Central memory CD8-positive, alpha-beta T cell (primary cell): ENCODE measurements around the gene YARS1.

Experiments
- ATAC-seq: fragments of 150-1000 bp; cut with Tn5 transposase; replicated peaks from 2 replicates; pipeline ENCODE4 v1.10.0; 2022; ENCODE audit warnings: mild to moderate bottlenecking, moderate FRiP score, moderate number of reproducible peaks; ENCODE audit not compliant: poor library complexity, severe bottlenecking; ENCODE audit errors: extremely low read depth
- DNase-seq, 2 donors: peaks; one replicate each; pipeline ENCODE4 v3.0.0; 2021; ENCODE audit warnings: low spot score in 2 of 2
- H3K27ac Mint-ChIP-seq: one replicate; pipeline ENCODE4 v1.8.0; 2022; ENCODE audit warnings: low read depth, mild to moderate bottlenecking, moderate library complexity, mixed read lengths
- H3K27me3 Mint-ChIP-seq: one replicate; pipeline ENCODE4 v1.8.0; 2022; ENCODE audit warnings: mixed read lengths
- H3K36me3 Mint-ChIP-seq: one replicate; pipeline ENCODE4 v1.8.0; 2022; ENCODE audit warnings: mild to moderate bottlenecking, moderate library complexity, mixed read lengths; ENCODE audit not compliant: insufficient read depth
- H3K4me1 Mint-ChIP-seq: one replicate; pipeline ENCODE4 v1.8.0; 2022; ENCODE audit warnings: mixed read lengths
- H3K4me3 Mint-ChIP-seq: one replicate; pipeline ENCODE4 v1.8.0; 2022; ENCODE audit warnings: mild to moderate bottlenecking, moderate library complexity, mixed read lengths
- H3K9me3 Mint-ChIP-seq: one replicate; pipeline ENCODE4 v1.8.0; 2022; ENCODE audit warnings: mixed read lengths

The YARS1 gene

GRCh38 chr1:32772281-32773017, 44.7 kb downstream of the YARS1 start:
- H3K27me3 Mint-ChIP-seq = no peaks in the 10 kb centered on the region
- H3K36me3 Mint-ChIP-seq = peaks cover 14% of the 10 kb centered on the region
- ATAC-seq (no peak), DNase-seq (no peak)
- H3K4me3 Mint-ChIP-seq = no peak overlapping the region
- peaks cover 16% of the 10 kb centered on the region for H3K4me1 Mint-ChIP-seq
- no peaks in the 10 kb centered on the region for H3K9me3 Mint-ChIP-seq
- H3K27ac Mint-ChIP-seq = no peak overlapping the region

- Mint-ChIP-seq H3K27me3 (no peaks in the 10 kb centered on the region), H3K4me3 (no peak overlapping the region), H3K4me1 (peaks cover 16% of the 10 kb centered on the region), H3K36me3 (peaks cover 11% of the 10 kb centered on the region), H3K9me3 (no peaks in the 10 kb centered on the region), H3K27ac (no peak overlapping the region)
- no peak for ATAC-seq
- no peak for DNase-seq
Measured at GRCh38 chr1:32771561-32772280, 45.4 kb downstream of the YARS1 start.

GRCh38 chr1:32770741-32771548, 46.2 kb downstream of the YARS1 start:
- no peaks in the 10 kb centered on the region for H3K27me3 Mint-ChIP-seq
- DNase-seq = no peak
- H3K27ac Mint-ChIP-seq = no peak overlapping the region
- H3K36me3 Mint-ChIP-seq = peaks cover 8% of the 10 kb centered on the region
- ATAC-seq = no peak
- no peak overlapping the region for H3K4me3 Mint-ChIP-seq
- peaks cover 16% of the 10 kb centered on the region for H3K4me1 Mint-ChIP-seq
- H3K9me3 Mint-ChIP-seq = no peaks in the 10 kb centered on the region

- ATAC-seq (no peak), DNase-seq (no peak)
- H3K27ac Mint-ChIP-seq = no peak overlapping the region
- no peak overlapping the region for H3K4me3 Mint-ChIP-seq
- H3K36me3 Mint-ChIP-seq = peaks cover 3% of the 10 kb centered on the region
- H3K27me3 Mint-ChIP-seq = no peaks in the 10 kb centered on the region
- H3K9me3 Mint-ChIP-seq = no peaks in the 10 kb centered on the region
- peaks cover 16% of the 10 kb centered on the region for H3K4me1 Mint-ChIP-seq
Measured at GRCh38 chr1:32770221-32770731, 46.9 kb downstream of the YARS1 start.

- DNase-seq (no peak), ATAC-seq (no peak)
- Mint-ChIP-seq H3K36me3 (peaks cover 3% of the 10 kb centered on the region), H3K27ac (peak overlapping the region; percentile 74), H3K27me3 (no peaks in the 10 kb centered on the region), H3K9me3 (no peaks in the 10 kb centered on the region), H3K4me1 (peaks cover 16% of the 10 kb centered on the region), H3K4me3 (no peak overlapping the region)
Measured at GRCh38 chr1:32769524-32770220, 47.5 kb downstream of the YARS1 start.

- Mint-ChIP-seq H3K27ac (no peak overlapping the region), H3K36me3 (no peaks in the 10 kb centered on the region), H3K27me3 (no peaks in the 10 kb centered on the region), H3K4me3 (no peak overlapping the region), H3K4me1 (peaks cover 6% of the 10 kb centered on the region), H3K9me3 (no peaks in the 10 kb centered on the region)
- ATAC-seq (no peak), DNase-seq (no peak)
Measured at GRCh38 chr1:32768110-32768850, 48.9 kb downstream of the YARS1 start.

GRCh38 chr1:32767641-32768040, 49.5 kb downstream of the YARS1 start:
- Mint-ChIP-seq H3K4me1 (peaks cover under 1% of the 10 kb centered on the region), H3K36me3 (no peaks in the 10 kb centered on the region), H3K9me3 (no peaks in the 10 kb centered on the region), H3K4me3 (no peak overlapping the region), H3K27ac (no peak overlapping the region), H3K27me3 (no peaks in the 10 kb centered on the region)
- ATAC-seq = no peak
- no peak for DNase-seq

- Mint-ChIP-seq H3K27me3 (no peaks in the 10 kb centered on the region), H3K9me3 (no peaks in the 10 kb centered on the region), H3K27ac (no peak overlapping the region), H3K4me3 (no peak overlapping the region), H3K36me3 (no peaks in the 10 kb centered on the region), H3K4me1 (peaks cover under 1% of the 10 kb centered on the region)
- no peak for ATAC-seq
- DNase-seq = no peak
Measured at GRCh38 chr1:32767156-32767555, 50.0 kb downstream of the YARS1 start.

GRCh38 chr1:32766328-32766972, 50.7 kb downstream of the YARS1 start:
- no peak for ATAC-seq
- Mint-ChIP-seq H3K4me3 (no peak overlapping the region), H3K9me3 (no peaks in the 10 kb centered on the region), H3K27me3 (no peaks in the 10 kb centered on the region), H3K4me1 (peaks cover 8% of the 10 kb centered on the region), H3K36me3 (no peaks in the 10 kb centered on the region), H3K27ac (no peak overlapping the region)
- DNase-seq = no peak

GRCh38 chr1:32765570-32766327, 51.4 kb downstream of the YARS1 start:
- Mint-ChIP-seq H3K4me3 (no peak overlapping the region), H3K27me3 (no peaks in the 10 kb centered on the region), H3K36me3 (no peaks in the 10 kb centered on the region), H3K9me3 (no peaks in the 10 kb centered on the region), H3K4me1 (peaks cover 10% of the 10 kb centered on the region), H3K27ac (no peak overlapping the region)
- no peak for ATAC-seq
- no peak for DNase-seq
